OCI-LY1 (cell line): ENCODE results near the gene RPL32.

Experiments used
- CTCF ChIP-seq: fragments of 200-600 bp; sonication (generic), shearing (Covaris generic); IDR thresholded peaks from 2 replicates; pipeline ENCODE4 v1.5.1; 2017; ENCODE audit warnings: mild to moderate bottlenecking, antibody characterized with exemption, low read length, moderate library complexity, mixed read lengths
- EZH2 ChIP-seq: fragments of 200-600 bp; sonication (generic), shearing (Covaris generic); IDR thresholded peaks from 2 replicates; pipeline ENCODE4 v1.8.0; 2017; ENCODE audit warnings: borderline replicate concordance, mixed run types, mild to moderate bottlenecking, antibody characterized with exemption, low read length, moderate library complexity, mixed read lengths

DNA sequence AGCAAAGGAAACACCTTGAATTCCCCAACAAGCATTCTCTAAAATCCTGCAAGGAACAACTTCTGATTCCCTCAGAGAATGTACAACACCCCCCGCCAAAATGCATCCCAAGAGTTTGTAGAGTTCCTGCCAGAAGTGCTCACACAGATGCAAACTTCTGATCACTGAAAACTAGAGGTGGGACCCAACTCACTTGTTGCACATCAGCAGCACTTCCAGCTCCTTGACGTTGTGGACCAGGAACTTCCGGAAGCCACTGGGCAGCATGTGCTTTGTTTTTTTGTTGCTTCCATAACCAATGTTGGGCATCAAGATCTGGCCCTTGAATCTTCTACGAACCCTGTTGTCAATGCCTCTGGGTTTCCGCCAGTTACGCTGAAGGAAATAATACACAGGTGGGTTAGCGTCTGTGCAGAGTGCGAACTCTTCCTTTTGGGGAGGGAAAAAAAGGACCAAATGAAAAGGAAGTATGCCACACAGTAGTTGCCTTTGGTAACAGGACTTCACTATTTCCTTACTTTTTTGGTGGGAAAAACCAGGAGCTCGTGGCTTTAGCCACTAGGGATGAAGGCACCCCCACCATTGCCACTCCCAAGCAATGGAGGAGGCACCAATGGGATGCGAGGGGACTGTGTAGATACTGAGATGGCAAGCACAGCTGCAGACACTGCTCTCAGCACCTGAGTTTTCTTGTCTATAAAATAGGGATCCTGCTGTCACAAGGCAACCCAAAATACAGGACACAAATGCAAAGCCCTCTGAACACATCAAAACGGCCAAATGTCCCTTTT is 2.0 kb downstream of the RPL32 start:
- TF ChIP-seq CTCF (no peak), EZH2 (no peak)
